Activated T-helper 17 cell treated with anti-CD3 and anti-CD28 coated beads, Interleukin-2, amount 50 U/mL, for 72 hours (primary cell): ENCODE results near the gene HSPE1. TPM values are rescaled to one million over a fixed set of nuclear protein-coding genes. Genes with fewer than 3 reads are reported as not detected.
"Not testable (repeated sequence)": the region's sequence is repeated elsewhere in the genome, so short reads cannot be mapped to it uniquely, and the experiment has no call there.

Experiments used
- ATAC-seq: fragments of 150-1000 bp; cut with Tn5 transposase; replicated peaks from 2 replicates; pipeline ENCODE4 v1.10.0; 2021; ENCODE audit warnings: mild to moderate bottlenecking, moderate library complexity
- H3K27ac Mint-ChIP-seq: one replicate; pipeline ENCODE4 v1.8.0; 2022; ENCODE audit warnings: mixed read lengths
- H3K27me3 Mint-ChIP-seq: one replicate; pipeline ENCODE4 v1.8.0; 2022; ENCODE audit warnings: mixed read lengths
- H3K36me3 Mint-ChIP-seq: one replicate; pipeline ENCODE4 v1.8.0; 2022; ENCODE audit warnings: low read depth, mild to moderate bottlenecking, mixed read lengths
- H3K4me1 Mint-ChIP-seq: one replicate; pipeline ENCODE4 v1.8.0; 2022; ENCODE audit warnings: mixed read lengths
- H3K4me3 Mint-ChIP-seq: one replicate; pipeline ENCODE4 v1.8.0; 2022; ENCODE audit warnings: mild to moderate bottlenecking, mixed read lengths
- H3K9me3 Mint-ChIP-seq: one replicate; pipeline ENCODE4 v1.8.0; 2022; ENCODE audit warnings: mixed read lengths
- total RNA-seq, 2 donors: library from RNA; stranded (reverse); gene quantifications; one replicate each; pipeline ENCODE4 v1.2.3, GENCODE V29; 2022

Gene HSPE1
- total RNA-seq, 2 donors from 2014 or later, result 151 to 313 TPM

DNA sequence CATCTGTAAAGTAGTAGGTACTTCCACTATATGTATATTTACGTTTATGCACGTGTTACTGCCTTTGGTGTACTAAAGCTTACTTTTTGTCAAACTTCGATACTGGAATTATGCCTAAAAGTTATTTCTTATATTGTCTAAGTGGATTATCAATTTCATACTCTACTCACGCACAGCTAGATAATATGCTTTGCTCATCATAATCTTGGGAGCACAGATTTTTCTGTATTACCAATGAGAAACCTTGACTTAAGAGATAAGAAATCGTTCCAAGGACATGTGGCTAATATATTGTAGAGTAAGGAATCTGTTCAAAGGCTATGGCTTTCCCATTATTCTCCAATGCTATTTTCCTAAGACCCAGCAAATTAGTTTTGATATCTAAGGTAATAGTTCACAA lies 6.5 kb downstream of the HSPE1 start:
- Mint-ChIP-seq H3K36me3 (peaks cover 47% of the 10 kb centered on the region), H3K4me1 (peaks cover 8% of the 10 kb centered on the region), H3K9me3 (no peaks in the 10 kb centered on the region), H3K4me3 (no peak overlapping the region), H3K27me3 (no peaks in the 10 kb centered on the region), H3K27ac (no peak overlapping the region)
- ATAC-seq, result no peak

DNA sequence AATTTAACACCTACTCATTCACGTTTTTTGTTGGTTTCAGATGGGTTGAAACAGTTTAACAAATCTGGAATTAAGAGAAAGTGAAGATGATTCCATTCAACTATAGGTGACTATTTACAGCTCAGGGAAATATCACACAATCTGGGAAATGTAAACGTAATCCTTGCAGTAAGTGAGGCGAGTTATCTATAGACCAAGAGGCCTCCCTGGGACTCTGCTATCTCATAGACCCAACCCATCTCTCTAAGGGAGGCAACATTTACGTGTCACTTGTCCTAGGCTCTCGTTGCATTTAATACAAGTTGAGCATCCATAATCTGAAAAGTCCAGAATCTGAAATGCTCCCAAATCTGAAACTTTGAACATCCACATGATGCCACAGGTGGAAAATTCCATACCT lies 13.7 kb downstream of the HSPE1 start:
- Mint-ChIP-seq H3K27ac (no peak overlapping the region), H3K36me3 (peaks cover 13% of the 10 kb centered on the region), H3K4me1 (peaks cover 9% of the 10 kb centered on the region), H3K9me3 (no peaks in the 10 kb centered on the region), H3K4me3 (no peak overlapping the region), H3K27me3 (no peaks in the 10 kb centered on the region)
- ATAC-seq, result no peak

DNA sequence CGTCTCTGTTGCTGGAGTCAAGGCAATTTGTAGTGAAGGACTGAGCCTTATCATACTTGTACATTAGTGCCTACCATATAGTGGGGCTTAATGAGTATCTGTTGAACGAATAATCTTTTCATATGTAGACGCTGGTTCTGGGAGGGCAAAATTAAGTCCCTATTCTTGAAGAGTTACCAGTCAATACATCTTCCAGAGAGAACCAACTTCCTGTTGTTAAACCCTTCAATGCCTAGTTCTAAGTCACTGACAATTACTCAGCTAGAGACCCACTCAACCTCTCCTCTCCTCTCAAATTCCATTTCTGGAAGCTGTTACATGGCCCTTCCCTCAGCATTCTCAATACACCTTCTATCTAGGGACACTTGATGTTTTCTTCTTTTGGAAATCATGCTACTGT lies 14.6 kb downstream of the HSPE1 start:
- peaks cover 9% of the 10 kb centered on the region for H3K4me1 Mint-ChIP-seq
- no peak for ATAC-seq
- H3K9me3 Mint-ChIP-seq, result no peaks in the 10 kb centered on the region
- H3K36me3 Mint-ChIP-seq, result peaks cover 18% of the 10 kb centered on the region
- H3K27me3 Mint-ChIP-seq, result no peaks in the 10 kb centered on the region
- H3K27ac Mint-ChIP-seq, result peak overlapping the region; percentile 96
- peak overlapping the region; percentile 95 for H3K4me3 Mint-ChIP-seq

- Mint-ChIP-seq H3K4me3 (peak overlapping the region; percentile 95), H3K27ac (peak overlapping the region; percentile 96), H3K27me3 (no peaks in the 10 kb centered on the region), H3K36me3 (peaks cover 22% of the 10 kb centered on the region), H3K9me3 (no peaks in the 10 kb centered on the region), H3K4me1 (peaks cover 9% of the 10 kb centered on the region)
- peak; percentile 8 for ATAC-seq
These were observed 15.1 kb downstream of the HSPE1 start for GRCh38 chr2:197515315-197515738.

- H3K4me1 Mint-ChIP-seq, result peaks cover 9% of the 10 kb centered on the region
These were observed 15.7 kb downstream of the HSPE1 start, which contains the start of gene MOB4 for GRCh38 chr2:197515739-197516392. MOB4 (plus strand) TSS chr2:197516066; CDS start chr2:197516087, 21 bp downstream.

GRCh38 chr2:197516393-197516761 lies 16.2 kb downstream of the HSPE1 start:
- H3K36me3 Mint-ChIP-seq, result peaks cover 32% of the 10 kb centered on the region
- H3K4me3 Mint-ChIP-seq, result peak overlapping the region; percentile 95
- peaks cover 13% of the 10 kb centered on the region for H3K4me1 Mint-ChIP-seq
- no peaks in the 10 kb centered on the region for H3K27me3 Mint-ChIP-seq
- ATAC-seq, result peak; percentile 11
- H3K9me3 Mint-ChIP-seq, result no peaks in the 10 kb centered on the region
- H3K27ac Mint-ChIP-seq, result peak overlapping the region; percentile 96

More at GRCh38 chr2:197515739-197516392, 15.7 kb downstream of the HSPE1 start, which contains the start of gene MOB4:
- no peaks in the 10 kb centered on the region for H3K9me3 Mint-ChIP-seq
- no peaks in the 10 kb centered on the region for H3K27me3 Mint-ChIP-seq
- peaks cover 27% of the 10 kb centered on the region for H3K36me3 Mint-ChIP-seq
- ATAC-seq, result peak; percentile 98
- H3K4me3 Mint-ChIP-seq, result peak within 1 kb of the TSS; percentile 95
- peak within 1 kb of the TSS; percentile 96 for H3K27ac Mint-ChIP-seq

DNA sequence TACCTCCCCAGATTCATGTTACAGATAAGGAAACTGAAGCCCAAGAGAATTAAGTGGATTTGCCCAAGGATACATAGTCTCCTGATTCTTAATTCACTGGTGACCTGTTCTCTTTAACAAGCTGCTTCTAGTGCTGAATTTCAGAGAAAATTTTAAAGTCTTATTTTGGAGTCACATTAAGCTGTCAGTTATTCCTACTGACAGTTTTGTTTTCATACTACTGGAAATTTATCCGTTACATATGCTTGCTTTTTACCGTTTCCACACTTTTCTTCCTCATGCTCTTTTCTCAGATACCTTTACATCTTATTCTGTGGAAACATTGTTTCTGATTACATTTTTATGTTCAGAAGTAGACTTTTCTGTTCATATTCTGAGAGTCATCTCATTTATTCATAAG lies 17.0 kb downstream of the HSPE1 start:
- peak overlapping the region; percentile 95 for H3K4me3 Mint-ChIP-seq
- peaks cover 13% of the 10 kb centered on the region for H3K4me1 Mint-ChIP-seq
- H3K36me3 Mint-ChIP-seq, result peaks cover 37% of the 10 kb centered on the region
- no peak for ATAC-seq
- no peaks in the 10 kb centered on the region for H3K27me3 Mint-ChIP-seq
- H3K9me3 Mint-ChIP-seq, result no peaks in the 10 kb centered on the region
- peak overlapping the region; percentile 96 for H3K27ac Mint-ChIP-seq

DNA sequence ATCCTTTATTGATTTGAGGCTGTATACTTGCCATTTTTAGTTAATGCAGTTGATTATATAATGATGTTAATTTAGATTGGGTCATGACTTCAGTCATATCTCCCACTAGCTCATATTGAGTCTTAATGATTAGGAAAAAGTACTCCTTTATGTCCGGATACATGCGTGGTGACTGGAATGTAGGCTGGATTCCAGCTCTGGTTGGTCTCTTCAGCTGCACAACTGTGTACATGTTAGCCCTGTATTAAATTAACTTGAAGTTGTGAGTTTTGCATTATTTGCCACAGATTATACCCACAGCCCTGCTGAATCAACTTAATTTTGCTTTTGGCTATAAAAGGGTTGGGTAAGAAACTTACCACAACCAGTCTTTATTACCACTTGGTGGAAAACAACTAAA lies 38.2 kb downstream of the HSPE1 start:
- H3K4me3 Mint-ChIP-seq, result no peak overlapping the region
- ATAC-seq, result no peak
- H3K27ac Mint-ChIP-seq, result peak overlapping the region; percentile 65
- no peaks in the 10 kb centered on the region for H3K9me3 Mint-ChIP-seq
- no peaks in the 10 kb centered on the region for H3K27me3 Mint-ChIP-seq
- H3K36me3 Mint-ChIP-seq, result peaks cover 97% of the 10 kb centered on the region
- peaks cover 23% of the 10 kb centered on the region for H3K4me1 Mint-ChIP-seq

- Mint-ChIP-seq H3K4me1 (peaks cover 20% of the 10 kb centered on the region), H3K27me3 (no peaks in the 10 kb centered on the region), H3K27ac (no peak overlapping the region)
These were observed 39.6 kb downstream of the HSPE1 start for GRCh38 chr2:197539734-197540133.

GRCh38 chr2:197543206-197543605 lies 43.0 kb downstream of the HSPE1 start:
- peaks cover 18% of the 10 kb centered on the region for H3K4me1 Mint-ChIP-seq
- peaks cover 91% of the 10 kb centered on the region for H3K36me3 Mint-ChIP-seq
- H3K27me3 Mint-ChIP-seq, result no peaks in the 10 kb centered on the region

More at GRCh38 chr2:197539734-197540133, 39.6 kb downstream of the HSPE1 start:
- Mint-ChIP-seq H3K36me3 (peaks cover 100% of the 10 kb centered on the region), H3K9me3 (no peaks in the 10 kb centered on the region), H3K4me3 (no peak overlapping the region)
- ATAC-seq, result no peak

DNA sequence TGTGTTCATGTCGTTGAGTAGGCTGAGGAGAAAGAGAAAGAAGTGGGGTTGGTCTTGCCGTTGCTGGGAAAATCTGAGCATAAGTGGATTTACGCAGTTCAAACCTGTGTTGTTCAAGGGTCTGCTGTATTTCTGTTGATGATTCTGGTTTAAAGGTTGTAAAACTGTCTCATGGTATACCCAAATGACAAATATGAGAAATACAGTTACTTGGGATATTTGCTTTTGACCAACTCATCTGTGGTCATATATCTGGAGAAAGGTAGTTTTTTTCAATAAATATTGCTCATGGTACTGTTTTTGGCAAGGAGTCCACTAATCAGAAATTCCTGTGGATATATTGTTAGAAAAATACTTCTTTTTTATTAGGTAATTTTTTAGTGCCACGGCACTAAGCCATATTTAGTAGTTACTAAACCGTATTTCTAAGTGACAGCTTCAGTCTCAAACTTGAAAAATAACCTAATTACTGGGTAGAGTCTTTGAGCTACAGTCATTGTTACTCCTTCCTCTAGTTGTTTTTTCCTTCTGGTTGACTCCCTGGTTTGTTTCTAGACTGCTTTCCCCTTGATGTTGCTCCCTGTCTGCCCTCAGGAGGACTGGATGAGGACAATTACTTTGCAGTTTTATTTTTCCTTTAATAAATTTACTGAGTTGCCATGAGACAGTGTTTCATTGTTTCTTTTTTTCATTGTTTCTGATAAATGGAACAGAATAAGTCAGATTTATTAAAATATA lies 47.2 kb downstream of the HSPE1 start:
- Mint-ChIP-seq H3K9me3 (no peaks in the 10 kb centered on the region), H3K4me3 (no peak overlapping the region), H3K36me3 (peaks cover 91% of the 10 kb centered on the region), H3K4me1 (peaks cover 6% of the 10 kb centered on the region), H3K27ac (peak overlapping the region; percentile 72), H3K27me3 (no peaks in the 10 kb centered on the region)
- no peak for ATAC-seq

More at GRCh38 chr2:197543206-197543605, 43.0 kb downstream of the HSPE1 start:
- no peak overlapping the region for H3K4me3 Mint-ChIP-seq
- ATAC-seq, result no peak
- H3K27ac Mint-ChIP-seq, result no peak overlapping the region
- H3K9me3 Mint-ChIP-seq, result no peaks in the 10 kb centered on the region

- Mint-ChIP-seq H3K9me3 (no peaks in the 10 kb centered on the region), H3K36me3 (peaks cover 91% of the 10 kb centered on the region)
- ATAC-seq, result no peak
These were observed 48.4 kb downstream of the HSPE1 start for GRCh38 chr2:197548582-197548981.

DNA sequence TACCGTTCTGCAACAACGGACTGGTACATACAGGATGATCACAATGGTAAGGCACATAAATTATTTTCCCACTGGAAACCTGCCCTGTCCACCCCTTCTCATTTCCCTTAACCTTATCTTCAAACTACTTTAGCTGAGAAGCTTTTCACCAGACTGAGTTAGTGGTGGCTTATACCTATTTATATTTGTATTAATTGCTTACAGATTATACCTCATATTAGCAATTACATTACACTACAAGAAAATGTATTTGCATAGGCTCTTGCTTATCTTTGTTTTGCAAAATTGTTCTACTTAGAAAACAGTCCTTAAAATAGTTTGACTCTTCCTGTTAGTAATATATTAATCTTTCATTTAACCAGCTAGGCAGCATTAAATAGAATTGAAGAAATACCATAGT lies 51.1 kb downstream of the HSPE1 start:
- H3K4me3 Mint-ChIP-seq, H3K9me3 Mint-ChIP-seq, ATAC-seq, H3K4me1 Mint-ChIP-seq, H3K27ac Mint-ChIP-seq, H3K27me3 Mint-ChIP-seq: not testable (repeated sequence)
- H3K36me3 Mint-ChIP-seq, result peaks cover 88% of the 10 kb centered on the region

More at GRCh38 chr2:197548582-197548981, 48.4 kb downstream of the HSPE1 start:
- H3K4me3 Mint-ChIP-seq, result no peak overlapping the region
- peaks cover 6% of the 10 kb centered on the region for H3K4me1 Mint-ChIP-seq
- no peak overlapping the region for H3K27ac Mint-ChIP-seq
- no peaks in the 10 kb centered on the region for H3K27me3 Mint-ChIP-seq
